HEK293 (cell line): ENCODE measurements around the gene PC.

Experiments
- CTCF ChIA-PET: fragments of 350-600 bp; formaldehyde crosslinking; extraction: SDS; loops from one replicate; lab custom pipeline; 2021; ENCODE audit warnings: antibody characterized with exemption; lab: Yijun Ruan, JAX
- POLR2A ChIA-PET: fragments of 300-600 bp; formaldehyde crosslinking; extraction: SDS; loops from one replicate; lab custom pipeline; 2020; ENCODE audit warnings: antibody characterized with exemption, inconsistent platforms; lab: Yijun Ruan, JAX
- H3K27ac ChIP-seq: fragments of 200-500 bp; sonication (Bioruptor generic); 2 replicates; pipeline ENCODE4 v1.5.1; 2014; ENCODE audit warnings: low read depth, low read length, control low read depth, inconsistent platforms; ENCODE audit errors: extremely low read depth
- H3K36me3 ChIP-seq, 2 experiments: fragments of 200-500 bp in 1 of 2; sonication (Bioruptor generic) in 1 of 2; 1 replicate in 1 of 2; 2 replicates in 1 of 2; pipeline ENCODE4 v1.5.1; 2014 to 2017; ENCODE audit warnings: inconsistent platforms in 2 of 2, low read length in 2 of 2; ENCODE audit not compliant: control insufficient read depth in 2 of 2, insufficient read depth in 1 of 2
- H3K4me1 ChIP-seq: fragments of 200-500 bp; sonication (Bioruptor generic); 2 replicates; pipeline ENCODE4 v1.5.1; 2014; ENCODE audit warnings: mild to moderate bottlenecking, low read length, inconsistent platforms; ENCODE audit not compliant: control insufficient read depth, insufficient read depth
- H3K4me3 ChIP-seq: 2 replicates; pipeline ENCODE4 v1.5.1; 2011; ENCODE audit warnings: low read depth, mild to moderate bottlenecking, control low read depth, low read length, moderate library complexity
- H3K9me3 ChIP-seq: fragments of 200-500 bp; sonication (Bioruptor generic); 2 replicates; pipeline ENCODE4 v1.5.1; 2014; ENCODE audit warnings: low read depth, low read length, inconsistent platforms; ENCODE audit not compliant: control insufficient read depth, insufficient read depth
- IKZF3 ChIP-seq: fragments of 450-650 bp; IDR thresholded peaks from 2 replicates; pipeline ENCODE4 v1.5.0; 2018; ENCODE audit warnings: missing biosample characterization, mild to moderate bottlenecking, missing genetic modification characterization, moderate library complexity
- KLF8 ChIP-seq: fragments of 450-650 bp; formaldehyde crosslinking; IDR thresholded peaks from 2 replicates; pipeline ENCODE4 v1.5.1; 2016; ENCODE audit warnings: missing biosample characterization, missing genetic modification characterization
- TCF7L2 ChIP-seq: IDR thresholded peaks from 2 replicates; pipeline ENCODE4 v1.6.1; 2011; ENCODE audit warnings: low read depth, mild to moderate bottlenecking, inconsistent platforms, low read length, moderate library complexity, borderline replicate concordance
- ZBTB20 ChIP-seq: fragments of 450-650 bp; formaldehyde crosslinking; IDR thresholded peaks from 2 replicates; pipeline ENCODE4 v1.5.1; 2016; ENCODE audit warnings: missing biosample characterization, missing genetic modification characterization
- ZBTB6 ChIP-seq: fragments of 450-650 bp; formaldehyde crosslinking; IDR thresholded peaks from 2 replicates; pipeline ENCODE4 v1.5.1; 2017; ENCODE audit warnings: missing biosample characterization, missing genetic modification characterization
- ZIC2 ChIP-seq: fragments of 450-650 bp; formaldehyde crosslinking; IDR thresholded peaks from 2 replicates; pipeline ENCODE4 v1.5.1; 2016; ENCODE audit warnings: missing biosample characterization, missing genetic modification characterization
- ZNF274 ChIP-seq, 2 experiments: fragments of 200-500 bp in 1 of 2; fragments of 450-650 bp in 1 of 2; sonication (Bioruptor generic) in 1 of 2; formaldehyde crosslinking in 1 of 2; IDR thresholded peaks; 2 replicates each; pipeline versions ENCODE4 v1.5.1 to v1.6.1; 2014 to 2016; ENCODE audit warnings: borderline replicate concordance in 1 of 2, inconsistent platforms in 1 of 2, low read length in 1 of 2, missing biosample characterization in 1 of 2, missing genetic modification characterization in 1 of 2
- ZNF335 ChIP-seq: fragments of 450-650 bp; formaldehyde crosslinking; conservative IDR thresholded peaks from 2 replicates; pipeline ENCODE4 v1.5.1; 2016; ENCODE audit warnings: missing biosample characterization, missing genetic modification characterization
- ZNF426 ChIP-seq: fragments of 450-650 bp; formaldehyde crosslinking; IDR thresholded peaks from 2 replicates; pipeline ENCODE4 v1.5.1; 2017; ENCODE audit warnings: missing biosample characterization, missing genetic modification characterization, mild to moderate bottlenecking, inconsistent platforms, moderate library complexity
- ZNF600 ChIP-seq: fragments of 450-650 bp; formaldehyde crosslinking; IDR thresholded peaks from 2 replicates; pipeline ENCODE4 v1.5.1; 2016; ENCODE audit warnings: missing biosample characterization, missing genetic modification characterization
- ZNF610 ChIP-seq: fragments of 450-650 bp; formaldehyde crosslinking; IDR thresholded peaks from 2 replicates; pipeline ENCODE4 v1.5.1; 2016; ENCODE audit warnings: missing biosample characterization, missing genetic modification characterization, borderline replicate concordance
- ZNF658 ChIP-seq: fragments of 450-650 bp; formaldehyde crosslinking; IDR thresholded peaks from 2 replicates; pipeline ENCODE4; 2016; ENCODE audit warnings: missing biosample characterization, missing genetic modification characterization
- ZNF660 ChIP-seq: fragments of 450-650 bp; IDR thresholded peaks from 2 replicates; pipeline ENCODE4 v1.5.1; 2018; ENCODE audit warnings: missing biosample characterization, mild to moderate bottlenecking, missing genetic modification characterization
- ZSCAN5A ChIP-seq: fragments of 450-650 bp; formaldehyde crosslinking; IDR thresholded peaks from 2 replicates; pipeline ENCODE4 v1.5.1; 2016; ENCODE audit warnings: missing biosample characterization, missing genetic modification characterization
- TF ChIP-seq, protein P1 (sequence below): fragments of 450-650 bp; formaldehyde crosslinking; IDR thresholded peaks from 2 replicates; pipeline ENCODE4 v1.5.1; 2017; ENCODE audit warnings: missing biosample characterization, missing genetic modification characterization
- TF ChIP-seq, protein P2 (sequence below): fragments of 450-650 bp; IDR thresholded peaks from 2 replicates; pipeline ENCODE4 v1.5.1; 2018; ENCODE audit warnings: missing biosample characterization, missing genetic modification characterization
- TF ChIP-seq, protein P3 (sequence below): fragments of 450-650 bp; formaldehyde crosslinking; IDR thresholded peaks from 2 replicates; pipeline ENCODE4 v1.5.1; 2016; ENCODE audit warnings: missing biosample characterization, missing genetic modification characterization, low read depth

Gene PC

GRCh38 chr11:66951927-66952337 is 6.3 kb downstream of the PC start:
- Histone ChIP-seq H3K27ac (no peak overlapping the region), H3K9me3 (no peaks in the 10 kb centered on the region), H3K4me1 (no peaks in the 10 kb centered on the region), H3K4me3 (no peak overlapping the region), H3K36me3 (no peaks in the 10 kb centered on the region)
- CTCF ChIA-PET, result interaction anchor here (0.6 kb wide), 1 partner anchor 11 kb away, joined by 3 read pairs; no protein-coding TSS in a partner anchor
- POLR2A ChIA-PET, result interaction anchor here (0.6 kb wide), 1 partner anchor 15 kb away, joined by 4 read pairs; no protein-coding TSS in a partner anchor
- TF ChIP-seq ZSCAN5A (tag by site-specific recombination), result no peak
- peak; percentile 27; the same call in 1 of the 2 replicates for TF ChIP-seq IKZF3
- no peak for TF ChIP-seq ZNF274 (IDR thresholded peaks at IDR 0.05; ENCODE audit: low read length)
- no peak for TF ChIP-seq ZNF274 (tag by site-specific recombination; IDR thresholded peaks at IDR 0.05; ENCODE audit: borderline replicate concordance)
- TF ChIP-seq ZNF335 (tag by site-specific recombination), result peak; percentile 56
- peak; percentile 75 for TF ChIP-seq ZIC2 (tag by site-specific recombination)
- no peak for TF ChIP-seq ZBTB20
- peak; percentile 74 for TF ChIP-seq ZNF600
- TF ChIP-seq TCF7L2, result no peak
- TF ChIP-seq, protein P1, sequence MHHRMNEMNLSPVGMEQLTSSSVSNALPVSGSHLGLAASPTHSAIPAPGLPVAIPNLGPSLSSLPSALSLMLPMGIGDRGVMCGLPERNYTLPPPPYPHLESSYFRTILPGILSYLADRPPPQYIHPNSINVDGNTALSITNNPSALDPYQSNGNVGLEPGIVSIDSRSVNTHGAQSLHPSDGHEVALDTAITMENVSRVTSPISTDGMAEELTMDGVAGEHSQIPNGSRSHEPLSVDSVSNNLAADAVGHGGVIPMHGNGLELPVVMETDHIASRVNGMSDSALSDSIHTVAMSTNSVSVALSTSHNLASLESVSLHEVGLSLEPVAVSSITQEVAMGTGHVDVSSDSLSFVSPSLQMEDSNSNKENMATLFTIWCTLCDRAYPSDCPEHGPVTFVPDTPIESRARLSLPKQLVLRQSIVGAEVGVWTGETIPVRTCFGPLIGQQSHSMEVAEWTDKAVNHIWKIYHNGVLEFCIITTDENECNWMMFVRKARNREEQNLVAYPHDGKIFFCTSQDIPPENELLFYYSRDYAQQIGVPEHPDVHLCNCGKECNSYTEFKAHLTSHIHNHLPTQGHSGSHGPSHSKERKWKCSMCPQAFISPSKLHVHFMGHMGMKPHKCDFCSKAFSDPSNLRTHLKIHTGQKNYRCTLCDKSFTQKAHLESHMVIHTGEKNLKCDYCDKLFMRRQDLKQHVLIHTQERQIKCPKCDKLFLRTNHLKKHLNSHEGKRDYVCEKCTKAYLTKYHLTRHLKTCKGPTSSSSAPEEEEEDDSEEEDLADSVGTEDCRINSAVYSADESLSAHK (tag by site-specific recombination), result peak; percentile 94
- peak; percentile 16; the same call in 1 of the 2 replicates for TF ChIP-seq ZNF660 (tag by site-specific recombination)

DNA sequence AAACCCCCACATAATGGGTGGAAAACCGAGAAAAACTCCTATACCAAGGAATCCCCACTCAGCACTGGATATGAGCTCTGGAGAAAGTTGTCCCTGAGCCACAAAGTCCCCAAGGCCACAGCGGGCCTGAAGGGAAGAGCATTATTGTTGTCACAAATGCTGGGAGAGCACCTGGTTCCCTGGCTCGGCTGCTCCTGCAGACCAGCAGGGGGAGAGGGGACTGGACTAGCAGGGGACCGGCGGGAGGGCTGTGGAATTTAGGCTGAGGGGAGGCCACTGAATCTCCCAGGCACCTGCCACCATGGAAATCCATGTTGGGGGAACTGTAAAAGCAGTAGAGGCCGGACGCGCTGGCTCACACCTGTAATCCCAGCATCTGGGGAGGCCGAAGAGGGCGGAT is 7.0 kb downstream of the PC start:
- Histone ChIP-seq H3K27ac (no peak overlapping the region), H3K36me3 (no peaks in the 10 kb centered on the region), H3K9me3 (no peaks in the 10 kb centered on the region), H3K4me1 (no peaks in the 10 kb centered on the region), H3K4me3 (no peak overlapping the region)
- TF ChIP-seq ZBTB6 (no peak), ZNF610 (tag by site-specific recombination) (no peak), ZNF426 (tag by site-specific recombination) (no peak), ZNF658 (no peak), KLF8 (no peak)
- TF ChIP-seq, protein P2, sequence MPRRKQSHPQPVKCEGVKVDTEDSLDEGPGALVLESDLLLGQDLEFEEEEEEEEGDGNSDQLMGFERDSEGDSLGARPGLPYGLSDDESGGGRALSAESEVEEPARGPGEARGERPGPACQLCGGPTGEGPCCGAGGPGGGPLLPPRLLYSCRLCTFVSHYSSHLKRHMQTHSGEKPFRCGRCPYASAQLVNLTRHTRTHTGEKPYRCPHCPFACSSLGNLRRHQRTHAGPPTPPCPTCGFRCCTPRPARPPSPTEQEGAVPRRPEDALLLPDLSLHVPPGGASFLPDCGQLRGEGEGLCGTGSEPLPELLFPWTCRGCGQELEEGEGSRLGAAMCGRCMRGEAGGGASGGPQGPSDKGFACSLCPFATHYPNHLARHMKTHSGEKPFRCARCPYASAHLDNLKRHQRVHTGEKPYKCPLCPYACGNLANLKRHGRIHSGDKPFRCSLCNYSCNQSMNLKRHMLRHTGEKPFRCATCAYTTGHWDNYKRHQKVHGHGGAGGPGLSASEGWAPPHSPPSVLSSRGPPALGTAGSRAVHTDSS (tag by site-specific recombination), result no peak
- TF ChIP-seq, protein P1 (tag by site-specific recombination), result no peak
- TF ChIP-seq, protein P3, sequence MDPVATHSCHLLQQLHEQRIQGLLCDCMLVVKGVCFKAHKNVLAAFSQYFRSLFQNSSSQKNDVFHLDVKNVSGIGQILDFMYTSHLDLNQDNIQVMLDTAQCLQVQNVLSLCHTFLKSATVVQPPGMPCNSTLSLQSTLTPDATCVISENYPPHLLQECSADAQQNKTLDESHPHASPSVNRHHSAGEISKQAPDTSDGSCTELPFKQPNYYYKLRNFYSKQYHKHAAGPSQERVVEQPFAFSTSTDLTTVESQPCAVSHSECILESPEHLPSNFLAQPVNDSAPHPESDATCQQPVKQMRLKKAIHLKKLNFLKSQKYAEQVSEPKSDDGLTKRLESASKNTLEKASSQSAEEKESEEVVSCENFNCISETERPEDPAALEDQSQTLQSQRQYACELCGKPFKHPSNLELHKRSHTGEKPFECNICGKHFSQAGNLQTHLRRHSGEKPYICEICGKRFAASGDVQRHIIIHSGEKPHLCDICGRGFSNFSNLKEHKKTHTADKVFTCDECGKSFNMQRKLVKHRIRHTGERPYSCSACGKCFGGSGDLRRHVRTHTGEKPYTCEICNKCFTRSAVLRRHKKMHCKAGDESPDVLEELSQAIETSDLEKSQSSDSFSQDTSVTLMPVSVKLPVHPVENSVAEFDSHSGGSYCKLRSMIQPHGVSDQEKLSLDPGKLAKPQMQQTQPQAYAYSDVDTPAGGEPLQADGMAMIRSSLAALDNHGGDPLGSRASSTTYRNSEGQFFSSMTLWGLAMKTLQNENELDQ (tag by site-specific recombination), result no peak
- POLR2A ChIA-PET, result interaction anchor here (1.1 kb wide), 1 partner anchor 10 kb away, joined by 6 read pairs; no protein-coding TSS in a partner anchor
- CTCF ChIA-PET, result no interaction called here
